DND-41 (cell line): ENCODE data around the gene SRL.

Experiments used
- EZH2 ChIP-seq: IDR thresholded peaks from 3 replicates; pipeline ENCODE4 v1.6.1; 2012; ENCODE audit warnings: borderline replicate concordance, low read depth, mild to moderate bottlenecking, moderate library complexity, low read length, inconsistent platforms; ENCODE audit not compliant: severe bottlenecking
- TF ChIP-seq, protein P1 (sequence below): IDR thresholded peaks from 2 replicates; pipeline ENCODE4 v1.5.1; 2012; ENCODE audit warnings: borderline replicate concordance, low read length, moderate library complexity, mild to moderate bottlenecking; ENCODE audit not compliant: poor library complexity, severe bottlenecking; ENCODE audit errors: extremely low read depth

DNA sequence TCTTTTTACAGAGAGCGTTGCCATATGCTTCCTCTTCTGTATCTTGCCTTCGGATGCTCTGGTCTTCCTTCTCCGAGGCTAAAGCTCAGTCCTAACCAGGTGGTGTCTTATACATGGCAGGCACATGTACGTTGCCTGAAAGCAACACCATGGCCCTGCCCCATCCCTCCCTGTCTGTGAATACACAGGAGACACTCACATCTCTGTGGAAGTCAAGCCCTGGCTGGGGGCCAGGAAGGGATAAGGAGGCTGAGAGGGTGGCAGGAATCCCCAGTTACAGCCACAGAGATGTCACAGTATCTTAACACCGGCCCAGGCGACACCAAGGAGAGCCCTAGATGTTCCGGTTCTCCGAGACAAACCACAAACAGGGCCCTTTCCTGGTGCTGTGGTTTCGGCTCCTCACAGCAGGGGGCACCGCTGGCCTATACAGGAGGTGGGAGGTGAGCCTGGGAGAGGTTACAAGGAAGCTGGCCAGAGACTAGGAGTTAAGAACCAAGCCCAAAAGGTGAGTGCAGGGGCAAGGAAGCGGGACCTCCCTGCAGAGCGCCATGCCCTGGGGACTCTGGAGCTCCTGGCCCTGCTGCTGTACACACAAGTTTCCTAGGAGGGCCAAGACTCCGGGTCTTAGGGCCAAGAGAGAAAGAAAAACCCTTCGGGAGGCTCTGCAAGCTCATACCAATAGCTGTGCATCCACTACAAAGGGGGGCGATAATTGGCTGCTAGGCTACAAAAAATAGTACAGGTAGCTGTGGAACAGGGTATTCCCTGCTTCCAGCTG lies 41.7 kb downstream of the SRL start:
- TF ChIP-seq EZH2 = no peak
- TF ChIP-seq, protein P1, sequence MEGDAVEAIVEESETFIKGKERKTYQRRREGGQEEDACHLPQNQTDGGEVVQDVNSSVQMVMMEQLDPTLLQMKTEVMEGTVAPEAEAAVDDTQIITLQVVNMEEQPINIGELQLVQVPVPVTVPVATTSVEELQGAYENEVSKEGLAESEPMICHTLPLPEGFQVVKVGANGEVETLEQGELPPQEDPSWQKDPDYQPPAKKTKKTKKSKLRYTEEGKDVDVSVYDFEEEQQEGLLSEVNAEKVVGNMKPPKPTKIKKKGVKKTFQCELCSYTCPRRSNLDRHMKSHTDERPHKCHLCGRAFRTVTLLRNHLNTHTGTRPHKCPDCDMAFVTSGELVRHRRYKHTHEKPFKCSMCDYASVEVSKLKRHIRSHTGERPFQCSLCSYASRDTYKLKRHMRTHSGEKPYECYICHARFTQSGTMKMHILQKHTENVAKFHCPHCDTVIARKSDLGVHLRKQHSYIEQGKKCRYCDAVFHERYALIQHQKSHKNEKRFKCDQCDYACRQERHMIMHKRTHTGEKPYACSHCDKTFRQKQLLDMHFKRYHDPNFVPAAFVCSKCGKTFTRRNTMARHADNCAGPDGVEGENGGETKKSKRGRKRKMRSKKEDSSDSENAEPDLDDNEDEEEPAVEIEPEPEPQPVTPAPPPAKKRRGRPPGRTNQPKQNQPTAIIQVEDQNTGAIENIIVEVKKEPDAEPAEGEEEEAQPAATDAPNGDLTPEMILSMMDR = peak; percentile 60
